GM12878 (cell line): ENCODE data around the gene TSSC4.

Source experiments
- CHD2 ChIP-seq: IDR thresholded peaks from 2 replicates; pipeline ENCODE4 v1.6.1; 2011; ENCODE audit warnings: low read depth, low read length, improper control_type of control experiment, borderline replicate concordance
- ETV6 ChIP-seq, 2 experiments: fragments of 450-650 bp in 1 of 2; IDR thresholded peaks in 1 of 2; conservative IDR thresholded peaks in 1 of 2; 2 replicates each; pipeline ENCODE4 v1.6.1; 2014; ENCODE audit warnings: antibody characterized with exemption in 1 of 2, borderline replicate concordance in 1 of 2, low read depth in 1 of 2, mild to moderate bottlenecking in 1 of 2, moderate library complexity in 1 of 2
- KDM1A ChIP-seq: fragments of 200-600 bp; sonication (generic); IDR thresholded peaks from 2 replicates; pipeline ENCODE4 v1.6.1; 2016; ENCODE audit warnings: borderline replicate concordance
- MEF2A ChIP-seq: IDR thresholded peaks from 2 replicates; pipeline ENCODE4 v1.6.1; 2011; ENCODE audit warnings: low read depth, mild to moderate bottlenecking, low read length, moderate library complexity; ENCODE audit not compliant: insufficient read depth
- NR2F1 ChIP-seq: fragments of 450-650 bp; conservative IDR thresholded peaks from 2 replicates; pipeline ENCODE4 v1.6.1; 2017; ENCODE audit warnings: mild to moderate bottlenecking
- YY1 ChIP-seq: IDR thresholded peaks from 2 replicates; pipeline ENCODE4 v1.6.1; 2011; ENCODE audit warnings: low read depth, mild to moderate bottlenecking, low read length
- TF ChIP-seq, protein P1 (sequence below), 3 experiments: IDR thresholded peaks in 2 of 3; conservative IDR thresholded peaks in 1 of 3; 2 replicates each; pipeline ENCODE4 v1.5.1; 2011; ENCODE audit warnings: low read depth in 3 of 3, low read length in 3 of 3, mild to moderate bottlenecking in 3 of 3, control low read depth in 2 of 3, moderate library complexity in 2 of 3, inconsistent platforms in 1 of 3, mixed read lengths in 1 of 3; ENCODE audit not compliant: control insufficient read depth in 2 of 3, insufficient read depth in 1 of 3; ENCODE audit errors: extremely low read depth in 1 of 3

DNA sequence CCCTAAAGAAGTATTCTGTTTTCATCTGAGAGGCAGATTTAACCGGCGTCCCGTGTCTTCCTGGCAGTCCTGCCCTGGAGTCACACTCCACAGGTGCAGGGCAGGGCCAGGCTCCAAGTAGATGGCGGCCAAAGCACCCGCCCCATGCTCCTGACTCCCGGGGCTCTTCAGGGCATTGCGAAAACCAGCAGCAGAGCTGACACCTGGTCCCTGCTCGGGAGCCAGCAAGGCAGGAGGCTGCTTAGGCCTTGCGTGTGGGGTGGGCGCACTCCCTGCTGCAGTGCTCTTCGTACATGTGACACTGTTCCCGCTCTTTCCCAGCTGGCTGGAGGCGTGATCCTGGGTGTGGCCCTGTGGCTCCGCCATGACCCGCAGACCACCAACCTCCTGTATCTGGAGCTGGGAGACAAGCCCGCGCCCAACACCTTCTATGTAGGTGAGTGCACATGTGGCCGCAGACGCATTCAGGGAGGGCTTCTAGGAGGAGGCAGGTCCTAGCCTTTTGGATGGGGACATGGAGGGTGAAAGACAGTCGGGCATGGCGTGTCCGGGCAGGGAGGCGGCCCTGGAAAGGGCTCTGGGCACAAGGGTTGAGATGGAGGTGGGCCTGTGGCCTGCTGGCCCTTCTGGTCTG is 10.3 kb upstream of the TSSC4 start:
- TF ChIP-seq, protein P1, sequence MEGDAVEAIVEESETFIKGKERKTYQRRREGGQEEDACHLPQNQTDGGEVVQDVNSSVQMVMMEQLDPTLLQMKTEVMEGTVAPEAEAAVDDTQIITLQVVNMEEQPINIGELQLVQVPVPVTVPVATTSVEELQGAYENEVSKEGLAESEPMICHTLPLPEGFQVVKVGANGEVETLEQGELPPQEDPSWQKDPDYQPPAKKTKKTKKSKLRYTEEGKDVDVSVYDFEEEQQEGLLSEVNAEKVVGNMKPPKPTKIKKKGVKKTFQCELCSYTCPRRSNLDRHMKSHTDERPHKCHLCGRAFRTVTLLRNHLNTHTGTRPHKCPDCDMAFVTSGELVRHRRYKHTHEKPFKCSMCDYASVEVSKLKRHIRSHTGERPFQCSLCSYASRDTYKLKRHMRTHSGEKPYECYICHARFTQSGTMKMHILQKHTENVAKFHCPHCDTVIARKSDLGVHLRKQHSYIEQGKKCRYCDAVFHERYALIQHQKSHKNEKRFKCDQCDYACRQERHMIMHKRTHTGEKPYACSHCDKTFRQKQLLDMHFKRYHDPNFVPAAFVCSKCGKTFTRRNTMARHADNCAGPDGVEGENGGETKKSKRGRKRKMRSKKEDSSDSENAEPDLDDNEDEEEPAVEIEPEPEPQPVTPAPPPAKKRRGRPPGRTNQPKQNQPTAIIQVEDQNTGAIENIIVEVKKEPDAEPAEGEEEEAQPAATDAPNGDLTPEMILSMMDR (IDR thresholded peaks at IDR 0.05 in 2 of 3, conservative IDR thresholded peaks at IDR 0.05 in 1 of 3; ENCODE audit: control insufficient read depth in 2 of 3, extremely low read depth in 1 of 3, insufficient read depth in 1 of 3, low read depth in 3 of 3, low read length in 3 of 3) = no peak
- no peak for TF ChIP-seq KDM1A
- no peak for TF ChIP-seq MEF2A
- TF ChIP-seq NR2F1 = no peak
- TF ChIP-seq YY1 = no peak
- TF ChIP-seq ETV6 (conservative IDR thresholded peaks at IDR 0.05 in 1 of 2, IDR thresholded peaks at IDR 0.05 in 1 of 2; ENCODE audit: borderline replicate concordance in 1 of 2, low read depth in 1 of 2) = no peak
- TF ChIP-seq CHD2 = no peak
